Fibroblast of the aortic adventitia (primary cell): ENCODE measurements around the gene PDS5B. TPM values are rescaled to one million over a fixed set of nuclear protein-coding genes. Genes with fewer than 3 reads are reported as not detected.
"Not testable (repeated sequence)": the region's sequence is repeated elsewhere in the genome, so short reads cannot be mapped to it uniquely, and the experiment has no call there.

Experiments used
- DNase-seq: peaks from one replicate; pipeline ENCODE4 v3.0.0-alpha.2; 2010; ENCODE audit warnings: low read depth
- H3K4me3 ChIP-seq: 2 replicates; pipeline ENCODE4 v1.5.1; 2011; ENCODE audit warnings: low read depth, mild to moderate bottlenecking, control low read depth, low read length, moderate library complexity
- CTCF ChIP-seq: IDR thresholded peaks from 2 replicates; pipeline ENCODE4 v1.5.1; 2011; ENCODE audit warnings: mild to moderate bottlenecking, low read length, control low read depth, inconsistent platforms; ENCODE audit not compliant: insufficient read depth
- total RNA-seq: library from RNA; depleted of rRNA; stranded (reverse); fragments of >200 nt; gene quantifications from 2 replicates; pipeline ENCODE4 v1.2.3, GENCODE V29; 2012; ENCODE audit warnings: low replicate concordance

Gene PDS5B
- total RNA-seq, 1 donor, result 46.5 TPM

GRCh38 chr13:32545083-32545482 lies 41.2 kb upstream of the PDS5B start:
- no peak for TF ChIP-seq CTCF
- no peak for DNase-seq
- H3K4me3 ChIP-seq, result no peak overlapping the region

- peak; percentile 66 for DNase-seq
- H3K4me3 ChIP-seq, result no peak overlapping the region
These were observed 37.4 kb upstream of the PDS5B start for GRCh38 chr13:32548837-32549236.

GRCh38 chr13:32549788-32550187 lies 36.5 kb upstream of the PDS5B start:
- H3K4me3 ChIP-seq, result no peak overlapping the region
- no peak for TF ChIP-seq CTCF
- DNase-seq, result no peak

More at GRCh38 chr13:32548837-32549236, 37.4 kb upstream of the PDS5B start:
- TF ChIP-seq CTCF, result no peak

GRCh38 chr13:32553720-32554119 lies 32.5 kb upstream of the PDS5B start:
- no peak for DNase-seq
- no peak overlapping the region for H3K4me3 ChIP-seq
- TF ChIP-seq CTCF, result no peak

GRCh38 chr13:32555613-32556012 lies 30.6 kb upstream of the PDS5B start:
- no peak overlapping the region for H3K4me3 ChIP-seq
- DNase-seq, result no peak
- TF ChIP-seq CTCF, result no peak

GRCh38 chr13:32560842-32561241 lies 25.4 kb upstream of the PDS5B start:
- H3K4me3 ChIP-seq, DNase-seq: not testable (repeated sequence)

GRCh38 chr13:32575687-32576086 lies 10.6 kb upstream of the PDS5B start:
- DNase-seq, H3K4me3 ChIP-seq: not testable (repeated sequence)

GRCh38 chr13:32577032-32577431 lies 9.2 kb upstream of the PDS5B start:
- no peak for DNase-seq
- no peak for TF ChIP-seq CTCF
- no peak overlapping the region for H3K4me3 ChIP-seq
